Astrocyte (in vitro differentiated cells and primary cell): ENCODE data around the gene RTN4. TPM values are rescaled to one million over a fixed set of nuclear protein-coding genes. Genes with fewer than 3 reads are reported as not detected.
A peak's percentile ranks its signal among the peaks of the same experiment; 100 is the strongest.

Source experiments
- DNase-seq: peaks from one replicate; pipeline ENCODE4 v3.0.0-alpha.2; 2010; ENCODE audit warnings: low read depth
- FAIRE-seq: peaks from 2 replicates; lab custom pipeline; 2011; peaks lifted over from hg19 to GRCh38; lab: Jason Lieb, UNC
- H2AFZ ChIP-seq: 2 replicates; pipeline ENCODE4 v1.6.0; 2012; ENCODE audit warnings: low read depth, low read length, inconsistent platforms
- H3K27ac ChIP-seq: 2 replicates; pipeline ENCODE4 v1.5.1; 2011; ENCODE audit warnings: low read depth, low read length, inconsistent platforms
- H3K27me3 ChIP-seq: 2 replicates; pipeline ENCODE4 v1.6.0; 2011; ENCODE audit warnings: low read length, inconsistent platforms; ENCODE audit not compliant: insufficient read depth
- H3K36me3 ChIP-seq: 2 replicates; pipeline ENCODE4 v1.5.1; 2011; ENCODE audit warnings: low read length, inconsistent platforms; ENCODE audit not compliant: insufficient read depth
- H3K4me1 ChIP-seq: 2 replicates; pipeline ENCODE4 v1.5.1; 2011; ENCODE audit warnings: low read length, inconsistent platforms; ENCODE audit not compliant: insufficient read depth
- H3K4me2 ChIP-seq: 2 replicates; pipeline ENCODE4 v1.6.0; 2012; ENCODE audit warnings: low read length, inconsistent platforms
- H3K4me3 ChIP-seq: 2 replicates; pipeline ENCODE4 v1.5.1; 2011; ENCODE audit warnings: low read depth, mild to moderate bottlenecking, low read length, inconsistent platforms; ENCODE audit not compliant: insufficient read depth
- H3K79me2 ChIP-seq: 2 replicates; pipeline ENCODE4 v1.6.0; 2012; ENCODE audit warnings: mild to moderate bottlenecking, low read length, inconsistent platforms; ENCODE audit not compliant: insufficient read depth
- H3K9ac ChIP-seq: 2 replicates; pipeline ENCODE4 v1.6.0; 2012; ENCODE audit warnings: mild to moderate bottlenecking, low read length, inconsistent platforms
- H3K9me3 ChIP-seq: 2 replicates; pipeline ENCODE4 v1.5.1; 2012; ENCODE audit warnings: low read depth, mild to moderate bottlenecking, low read length, inconsistent platforms; ENCODE audit not compliant: insufficient read depth
- H4K20me1 ChIP-seq: 2 replicates; pipeline ENCODE4 v1.6.0; 2012; ENCODE audit warnings: low read length, inconsistent platforms; ENCODE audit not compliant: insufficient read depth
- H3K27ac Mint-ChIP-seq: one replicate; pipeline ENCODE4 v1.8.0; 2021; ENCODE audit warnings: mild to moderate bottlenecking, mixed read lengths; ENCODE audit not compliant: unreplicated experiment
- H3K27me3 Mint-ChIP-seq: one replicate; pipeline ENCODE4 v1.8.0; 2021; ENCODE audit warnings: low read depth, mixed read lengths; ENCODE audit not compliant: unreplicated experiment
- H3K36me3 Mint-ChIP-seq: one replicate; pipeline ENCODE4 v1.8.0; 2021; ENCODE audit warnings: low read depth, mixed read lengths; ENCODE audit not compliant: unreplicated experiment
- H3K4me1 Mint-ChIP-seq: one replicate; pipeline ENCODE4 v1.8.0; 2021; ENCODE audit warnings: low read depth, mixed read lengths; ENCODE audit not compliant: unreplicated experiment
- H3K4me3 Mint-ChIP-seq: one replicate; pipeline ENCODE4 v1.8.0; 2021; ENCODE audit warnings: mild to moderate bottlenecking, moderate library complexity, mixed read lengths; ENCODE audit not compliant: unreplicated experiment
- H3K9me3 Mint-ChIP-seq: one replicate; pipeline ENCODE4 v1.8.0; 2021; ENCODE audit warnings: mild to moderate bottlenecking, mixed read lengths; ENCODE audit not compliant: unreplicated experiment
- CTCF ChIP-seq: IDR thresholded peaks from 2 replicates; pipeline ENCODE4 v1.5.1; 2011; ENCODE audit warnings: low read depth, mild to moderate bottlenecking, inconsistent platforms, low read length, moderate library complexity; ENCODE audit not compliant: insufficient read depth
- EZH2 ChIP-seq: IDR thresholded peaks from 2 replicates; pipeline ENCODE4 v1.6.1; 2012; ENCODE audit warnings: mild to moderate bottlenecking, low read length, inconsistent platforms; ENCODE audit not compliant: insufficient read depth
- total RNA-seq: library from RNA; stranded (reverse); gene quantifications from 2 replicates; pipeline ENCODE4 v1.2.1, GENCODE V29; 2021

Gene RTN4
- total RNA-seq, 1 donor from 2014 or later: 541 TPM

DNA sequence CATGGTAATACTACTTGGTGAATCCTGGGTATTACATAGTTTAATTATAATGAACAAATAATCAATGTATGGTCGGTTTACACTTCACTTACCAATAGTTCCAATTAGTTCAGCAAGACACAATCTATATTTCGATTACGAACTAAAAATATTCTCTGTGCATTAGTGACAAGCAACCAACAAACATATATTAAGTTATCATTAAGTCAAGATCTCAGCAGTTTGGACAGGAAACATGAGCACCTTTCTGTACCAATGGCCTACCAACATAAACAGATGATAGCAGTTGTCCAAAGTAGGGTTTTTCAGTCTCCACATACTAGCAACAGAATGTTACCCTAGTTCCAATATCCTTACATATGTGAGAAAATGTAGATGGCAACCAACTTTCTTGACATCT, 32.8 kb downstream of the RTN4 start:
- Histone ChIP-seq H3K36me3 (no peaks in the 10 kb centered on the region), H4K20me1 (peaks cover 98% of the 10 kb centered on the region), H3K4me3 (no peak overlapping the region), H3K4me2 (no peak overlapping the region), H3K9ac (no peak overlapping the region), H3K79me2 (peaks cover 100% of the 10 kb centered on the region), H3K4me1 (peaks cover 28% of the 10 kb centered on the region), H3K9me3 (no peaks in the 10 kb centered on the region), H2AFZ (no peak overlapping the region), H3K27me3 (no peaks in the 10 kb centered on the region), H3K27ac (no peak overlapping the region)
- peaks cover 3% of the 10 kb centered on the region for H3K36me3 Mint-ChIP-seq
- no peak for TF ChIP-seq CTCF
- TF ChIP-seq EZH2: no peak
- no peaks in the 10 kb centered on the region for H3K9me3 Mint-ChIP-seq
- no peak overlapping the region for H3K27ac Mint-ChIP-seq
- no peaks in the 10 kb centered on the region for H3K27me3 Mint-ChIP-seq
- FAIRE-seq (no peak), DNase-seq (no peak)
- H3K4me1 Mint-ChIP-seq: peaks cover 62% of the 10 kb centered on the region
- no peak overlapping the region for H3K4me3 Mint-ChIP-seq

DNA sequence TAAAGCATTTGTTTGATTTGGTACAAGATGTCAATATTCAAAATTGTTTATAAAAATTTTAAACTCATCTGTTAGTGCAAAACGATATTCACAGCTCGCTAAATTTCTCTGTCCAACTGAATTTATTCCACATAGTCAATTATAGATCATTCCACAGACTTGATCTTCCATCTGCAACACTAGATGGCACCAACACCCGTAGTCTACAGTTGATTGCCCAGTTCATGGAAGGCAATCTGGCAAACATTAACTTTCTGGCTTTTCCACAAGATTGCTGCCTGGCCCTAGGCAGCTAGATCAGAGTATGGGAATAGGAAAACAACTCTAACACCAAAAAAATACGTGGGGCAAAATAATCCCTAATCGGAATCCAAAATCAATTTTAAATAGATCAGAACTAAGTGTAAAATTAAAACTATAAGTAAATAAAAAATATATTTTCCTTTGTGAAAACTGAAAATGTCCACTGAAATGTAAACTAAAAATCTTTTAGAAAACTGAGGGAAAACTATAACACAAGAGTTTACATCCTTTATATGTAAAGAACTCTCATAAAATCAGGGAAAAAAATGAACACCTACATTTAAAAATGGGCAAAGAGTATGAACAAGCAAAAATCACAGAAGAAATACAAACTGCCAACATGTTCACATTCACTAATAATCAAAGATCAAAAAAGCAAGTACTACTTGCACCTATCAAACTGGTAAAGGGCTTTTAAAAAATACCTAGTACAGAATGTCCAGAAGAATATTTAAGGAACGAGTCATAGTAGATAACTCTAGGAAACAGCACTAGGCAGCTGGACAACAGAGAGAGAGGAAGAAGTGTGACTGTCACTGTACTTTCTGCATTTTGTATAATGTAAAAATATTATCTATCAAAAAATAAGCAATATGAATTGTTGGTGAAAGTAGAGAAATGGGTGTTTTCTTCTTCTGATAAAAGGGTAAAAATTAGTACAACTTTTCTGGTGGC, 35.0 kb downstream of the RTN4 start:
- H3K27ac ChIP-seq: peak overlapping the region; percentile 28
- no peaks in the 10 kb centered on the region for H3K27me3 Mint-ChIP-seq
- no peaks in the 10 kb centered on the region for H3K36me3 ChIP-seq
- H3K4me1 ChIP-seq: peaks cover 44% of the 10 kb centered on the region
- peaks cover 3% of the 10 kb centered on the region for H3K36me3 Mint-ChIP-seq
- H3K4me3 ChIP-seq: no peak overlapping the region
- no peaks in the 10 kb centered on the region for H3K27me3 ChIP-seq
- FAIRE-seq (peak; percentile 62), DNase-seq (peak; percentile 55)
- peaks cover 100% of the 10 kb centered on the region for H3K79me2 ChIP-seq
- H2AFZ ChIP-seq: no peak overlapping the region
- no peaks in the 10 kb centered on the region for H3K9me3 ChIP-seq
- peak overlapping the region; percentile 60 for H3K4me2 ChIP-seq
- TF ChIP-seq CTCF: peak; percentile 56
- no peak for TF ChIP-seq EZH2
- peaks cover 99% of the 10 kb centered on the region for H4K20me1 ChIP-seq
- H3K4me1 Mint-ChIP-seq: peaks cover 75% of the 10 kb centered on the region
- no peaks in the 10 kb centered on the region for H3K9me3 Mint-ChIP-seq
- no peak overlapping the region for H3K9ac ChIP-seq
- peak overlapping the region; percentile 78 for H3K27ac Mint-ChIP-seq
- H3K4me3 Mint-ChIP-seq: no peak overlapping the region

- Mint-ChIP-seq H3K27ac (no peak overlapping the region), H3K4me3 (peak overlapping the region; percentile 62), H3K27me3 (no peaks in the 10 kb centered on the region), H3K4me1 (peaks cover 72% of the 10 kb centered on the region), H3K9me3 (no peaks in the 10 kb centered on the region), H3K36me3 (peaks cover 3% of the 10 kb centered on the region)
- H2AFZ ChIP-seq: no peak overlapping the region
- DNase-seq (no peak), FAIRE-seq (no peak)
- H3K27me3 ChIP-seq: no peaks in the 10 kb centered on the region
- no peak overlapping the region for H3K4me2 ChIP-seq
- H3K4me1 ChIP-seq: peaks cover 53% of the 10 kb centered on the region
- TF ChIP-seq EZH2 (no peak), CTCF (no peak)
- H3K9ac ChIP-seq: no peak overlapping the region
- peaks cover 100% of the 10 kb centered on the region for H3K79me2 ChIP-seq
- no peak overlapping the region for H3K4me3 ChIP-seq
- H3K27ac ChIP-seq: no peak overlapping the region
- H3K9me3 ChIP-seq: no peaks in the 10 kb centered on the region
- no peaks in the 10 kb centered on the region for H3K36me3 ChIP-seq
- peaks cover 99% of the 10 kb centered on the region for H4K20me1 ChIP-seq
Observed at GRCh38 chr2:55013936-55014335, 36.3 kb downstream of the RTN4 start.
